Renal cortical epithelial cell (primary cell): ENCODE results near the gene OR4N2. TPM values are rescaled to one million over a fixed set of nuclear protein-coding genes. Genes with fewer than 3 reads are reported as not detected.
"Not testable (repeated sequence)": the region's sequence is repeated elsewhere in the genome, so short reads cannot be mapped to it uniquely, and the experiment has no call there.

ENCODE experiments used
- DNase-seq: peaks from one replicate; pipeline ENCODE4 v3.0.0-alpha.2; 2011; ENCODE audit warnings: low read depth
- total RNA-seq: library from RNA; depleted of rRNA; stranded (reverse); fragments of >200 nt; gene quantifications from 2 replicates; pipeline ENCODE4 v1.2.3, GENCODE V29; 2014

The OR4N2 gene, protein sequence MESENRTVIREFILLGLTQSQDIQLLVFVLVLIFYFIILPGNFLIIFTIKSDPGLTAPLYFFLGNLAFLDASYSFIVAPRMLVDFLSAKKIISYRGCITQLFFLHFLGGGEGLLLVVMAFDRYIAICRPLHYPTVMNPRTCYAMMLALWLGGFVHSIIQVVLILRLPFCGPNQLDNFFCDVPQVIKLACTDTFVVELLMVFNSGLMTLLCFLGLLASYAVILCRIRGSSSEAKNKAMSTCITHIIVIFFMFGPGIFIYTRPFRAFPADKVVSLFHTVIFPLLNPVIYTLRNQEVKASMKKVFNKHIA
- total RNA-seq, result not detected in 2 replicates

DNA sequence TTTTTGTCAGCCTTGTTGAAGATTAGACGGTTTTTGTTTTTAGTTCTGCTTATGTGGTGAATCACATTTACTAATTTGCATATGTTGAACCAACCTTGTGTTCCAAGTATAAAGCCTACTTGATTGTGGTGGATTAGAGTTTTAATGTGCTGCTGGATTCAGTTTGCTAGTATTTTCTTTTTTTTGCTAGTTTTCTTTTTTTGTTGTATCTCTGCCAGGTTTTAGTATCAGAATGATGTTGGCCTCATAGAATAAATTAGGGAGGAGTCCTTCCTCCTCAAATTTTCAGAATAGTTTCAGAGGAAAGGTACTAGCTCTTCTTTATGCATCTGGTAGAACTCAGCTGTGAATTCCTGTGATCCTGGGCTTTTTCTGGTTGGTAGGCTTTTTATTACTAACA, at the start of gene OR4N2:
OR4N2 (plus strand) TSS at position 301 of the 400 bp plus-strand sequence. CDS start 23,679 bp downstream, outside the sequence.
- DNase-seq, result not testable (repeated sequence)

DNA sequence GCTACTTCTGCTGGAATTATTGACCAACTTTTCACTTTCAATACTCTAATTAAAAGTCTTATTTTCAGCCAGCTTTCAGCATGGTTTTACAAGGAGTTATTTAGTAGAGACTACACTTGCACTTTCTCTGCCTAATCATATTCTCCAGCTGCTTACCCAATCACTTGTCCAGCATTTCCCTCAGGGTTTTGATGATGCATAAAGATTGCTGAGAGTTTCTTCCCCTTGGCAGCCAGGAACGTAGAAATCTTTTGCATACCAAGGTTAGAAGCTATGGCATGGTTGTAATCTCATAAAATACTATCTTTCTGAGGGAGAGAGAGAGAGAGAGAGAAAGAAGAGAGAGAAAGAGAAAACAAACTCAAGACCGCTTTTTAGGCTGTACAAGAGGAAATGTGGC, 49.4 kb upstream of the OR4N2 start:
- no peak for DNase-seq

DNA sequence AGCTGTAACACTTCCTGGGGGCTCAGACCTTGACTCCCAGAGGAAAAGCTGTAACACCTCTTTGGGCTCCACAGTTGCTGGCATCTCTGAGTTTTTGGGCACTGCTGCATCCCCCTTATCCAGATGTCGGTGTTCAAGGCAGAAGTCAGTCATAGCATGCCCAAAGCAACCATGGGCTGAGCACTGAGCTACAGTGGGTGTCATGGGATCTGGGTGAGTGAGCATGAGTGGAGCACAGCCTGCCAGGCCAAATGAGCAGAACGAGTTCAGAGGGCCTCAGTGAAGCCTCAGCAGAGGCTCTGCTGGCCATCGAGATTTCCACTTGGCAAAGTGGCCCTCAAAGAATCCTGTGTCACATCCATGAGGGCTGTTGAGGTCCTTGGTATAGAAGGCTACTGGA, 32.1 kb upstream of the OR4N2 start:
- not testable (repeated sequence) for DNase-seq

DNA sequence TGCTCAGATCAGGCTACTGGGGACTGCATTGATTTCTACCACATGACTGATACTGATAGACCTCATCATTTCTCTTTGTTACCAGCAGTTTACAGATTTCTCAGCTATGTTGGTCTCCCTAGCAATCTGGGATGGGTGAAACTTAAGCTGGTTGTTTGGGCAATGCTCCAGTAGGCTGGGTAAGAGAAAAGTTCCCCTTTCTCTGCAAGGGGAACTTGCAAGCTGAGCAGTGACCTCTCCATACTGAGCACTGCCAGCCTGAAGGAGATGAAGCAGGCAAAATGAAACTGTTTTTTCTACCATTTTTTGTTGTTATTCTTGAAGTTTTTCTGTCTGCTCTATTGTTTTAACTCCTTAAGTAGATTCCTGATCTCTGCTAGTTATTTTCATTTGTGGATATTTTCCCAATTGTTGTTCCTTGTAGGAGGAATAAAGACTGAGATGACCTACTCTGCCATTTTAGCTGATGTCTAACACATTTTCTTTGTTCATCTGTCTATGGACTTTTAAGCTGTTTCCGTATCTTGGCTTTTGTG, 31.6 kb upstream of the OR4N2 start:
- no peak for DNase-seq

DNA sequence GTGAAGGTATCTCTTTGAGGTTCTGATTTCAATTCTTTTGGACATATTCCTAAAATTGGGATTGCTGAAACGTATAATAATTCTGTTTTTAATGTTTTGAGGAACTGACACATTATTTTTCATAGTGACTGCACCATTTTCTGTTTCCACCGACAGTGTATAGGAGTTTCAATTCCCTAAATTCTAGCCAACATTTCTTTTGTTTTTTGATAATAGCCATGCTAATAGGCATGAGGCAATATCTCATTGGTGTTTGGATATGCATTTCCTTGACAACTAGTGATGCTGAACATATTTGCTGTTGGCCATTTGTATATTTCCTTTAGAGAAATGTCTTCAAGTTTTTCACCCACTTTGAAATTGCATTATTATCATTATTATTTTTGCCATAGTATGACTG, 31.1 kb upstream of the OR4N2 start:
- not testable (repeated sequence) for DNase-seq

DNA sequence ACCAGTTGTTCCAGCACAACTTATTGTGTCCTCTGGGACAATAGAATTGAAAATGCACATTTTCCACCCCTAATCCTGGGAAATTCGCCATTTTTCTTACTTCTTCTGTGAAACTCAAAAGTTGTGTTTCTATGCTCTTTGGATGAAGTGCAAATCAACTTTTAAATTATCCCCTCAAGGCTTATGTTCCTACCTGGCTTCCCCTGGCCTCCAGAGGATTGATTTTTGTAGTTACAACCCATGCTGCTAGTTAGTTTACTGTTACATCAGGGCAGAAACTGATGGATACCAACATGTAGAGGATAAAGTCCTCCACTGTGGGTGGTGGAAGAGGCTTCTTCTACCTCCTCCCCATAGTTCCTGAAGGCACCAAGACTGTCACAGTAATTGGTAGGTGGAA, 30.4 kb upstream of the OR4N2 start, which contains the start of gene OR4M1:
OR4M1 (plus strand) TSS at position 301 of the 400 bp plus-strand sequence. CDS start 6,819 bp downstream, outside the sequence.
- not testable (repeated sequence) for DNase-seq

DNA sequence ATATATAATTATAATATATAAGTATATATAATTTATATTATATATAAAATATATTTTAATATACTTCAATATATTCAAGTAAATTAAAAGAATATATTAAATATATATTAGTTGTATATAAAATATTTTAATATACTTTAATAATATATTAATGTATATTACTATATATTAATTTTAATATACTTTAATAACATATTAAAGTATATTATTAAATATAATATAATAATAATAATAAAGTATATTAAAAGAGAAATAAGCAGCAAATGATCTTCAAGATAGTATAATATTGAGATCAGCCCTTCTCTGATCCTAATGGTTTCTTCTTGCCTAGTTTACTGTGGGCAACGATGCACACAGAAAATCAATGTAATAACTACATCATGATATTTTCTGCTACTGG, 28.0 kb upstream of the OR4N2 start:
- DNase-seq, result no peak

DNA sequence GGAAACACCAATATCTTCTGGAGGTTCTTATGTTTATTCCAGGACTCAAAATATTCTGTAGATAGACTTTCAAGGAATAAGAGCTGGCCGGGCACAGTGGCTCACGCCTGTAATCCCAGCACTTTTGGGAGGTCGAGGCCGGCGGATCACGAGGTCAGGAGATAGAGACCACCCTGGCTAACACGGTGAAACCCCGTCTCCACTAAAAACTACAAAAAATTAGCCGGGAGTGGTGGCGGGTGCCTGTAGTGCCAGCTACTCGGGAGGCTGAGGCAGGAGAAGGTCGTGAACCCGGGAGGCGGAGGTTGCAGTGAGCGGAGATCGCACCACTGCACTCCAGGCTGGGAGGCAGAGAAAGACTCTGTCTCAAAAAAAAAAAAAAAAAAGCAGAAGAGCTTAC, 17.7 kb upstream of the OR4N2 start:
- not testable (repeated sequence) for DNase-seq

DNA sequence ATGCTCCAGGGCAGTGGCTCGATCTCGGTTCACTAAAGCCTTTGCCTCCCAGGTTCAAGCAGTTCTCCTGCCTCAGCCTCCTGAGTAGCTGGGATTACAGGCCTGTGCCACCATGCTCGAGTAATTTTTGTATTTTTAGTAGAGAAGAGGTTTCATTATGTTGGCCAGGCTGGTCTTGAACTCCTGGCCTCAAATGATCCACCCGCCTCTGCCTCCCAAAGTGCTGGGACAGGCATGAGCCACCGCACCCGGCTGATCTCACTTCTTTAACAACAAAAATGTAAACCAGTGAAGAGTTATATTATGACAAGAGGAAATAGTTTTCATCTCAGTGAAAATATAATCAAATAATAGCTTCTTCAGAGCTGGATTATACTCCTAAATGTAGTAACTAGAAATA, 16.3 kb upstream of the OR4N2 start:
- DNase-seq, result not testable (repeated sequence)

DNA sequence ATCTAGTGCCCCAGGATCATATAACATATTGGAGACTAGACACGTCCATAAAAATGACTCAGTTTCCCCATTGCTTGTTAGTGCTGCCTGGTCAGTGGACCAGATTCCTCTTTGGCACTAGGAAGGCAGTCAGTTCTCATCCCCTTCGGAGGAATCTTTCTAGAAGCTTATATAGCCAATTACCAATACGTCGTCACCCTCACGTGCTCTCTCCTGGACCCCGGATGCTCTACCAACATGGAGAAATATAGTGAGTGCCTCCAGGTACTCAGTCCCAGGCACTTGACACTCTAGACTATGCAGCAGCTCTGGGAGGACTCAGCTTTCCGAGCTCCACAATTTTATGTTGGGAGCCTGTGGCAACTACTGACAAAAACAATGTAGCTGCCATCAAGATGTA, 15.4 kb upstream of the OR4N2 start:
- DNase-seq, result not testable (repeated sequence)

DNA sequence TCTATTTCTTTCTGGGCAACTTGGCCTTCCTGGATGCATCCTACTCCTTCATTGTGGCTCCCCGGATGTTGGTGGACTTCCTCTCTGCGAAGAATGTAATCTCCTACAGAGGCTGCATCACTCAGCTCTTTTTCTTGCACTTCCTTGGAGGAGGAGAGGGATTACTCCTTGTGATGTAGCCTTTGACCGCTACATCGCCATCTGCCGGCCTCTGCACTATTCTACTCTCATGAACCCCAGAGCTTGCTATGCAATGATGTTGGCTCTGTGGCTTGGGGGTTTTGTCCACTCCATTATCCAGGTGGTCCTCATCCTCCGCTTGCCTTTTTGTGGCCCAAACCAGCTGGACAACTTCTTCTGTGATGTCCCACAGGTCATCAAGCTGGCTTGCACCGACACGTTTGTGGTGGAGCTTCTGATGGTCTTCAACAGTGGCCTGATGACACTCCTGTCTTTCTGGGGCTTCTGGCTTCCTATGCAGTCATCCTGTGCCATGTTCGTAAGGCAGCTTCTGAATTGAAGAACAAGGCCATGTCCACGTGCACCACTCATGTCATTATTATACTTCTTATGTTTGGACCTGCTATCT, 7.0 kb upstream of the OR4N2 start:
- DNase-seq, result not testable (repeated sequence)

DNA sequence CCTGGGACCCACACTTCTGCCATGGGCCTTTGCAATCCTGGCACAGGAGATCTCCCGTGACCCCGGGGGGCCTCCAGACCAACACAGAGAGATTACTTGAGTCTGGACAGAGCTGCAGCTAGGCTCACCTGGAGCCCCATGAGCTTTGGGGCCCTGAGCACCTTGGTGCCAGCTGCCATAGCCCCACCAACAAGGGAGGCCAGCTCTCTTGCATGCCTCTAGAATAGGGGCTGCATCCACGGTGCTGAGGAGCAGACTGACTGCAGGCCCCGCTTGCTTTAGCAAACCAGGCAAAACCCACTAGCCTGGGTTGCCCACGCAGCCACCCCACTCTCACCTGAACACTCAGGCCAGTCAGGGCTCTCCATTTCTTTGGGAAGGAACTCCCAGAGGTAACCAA, 3.7 kb upstream of the OR4N2 start:
- no peak for DNase-seq

DNA sequence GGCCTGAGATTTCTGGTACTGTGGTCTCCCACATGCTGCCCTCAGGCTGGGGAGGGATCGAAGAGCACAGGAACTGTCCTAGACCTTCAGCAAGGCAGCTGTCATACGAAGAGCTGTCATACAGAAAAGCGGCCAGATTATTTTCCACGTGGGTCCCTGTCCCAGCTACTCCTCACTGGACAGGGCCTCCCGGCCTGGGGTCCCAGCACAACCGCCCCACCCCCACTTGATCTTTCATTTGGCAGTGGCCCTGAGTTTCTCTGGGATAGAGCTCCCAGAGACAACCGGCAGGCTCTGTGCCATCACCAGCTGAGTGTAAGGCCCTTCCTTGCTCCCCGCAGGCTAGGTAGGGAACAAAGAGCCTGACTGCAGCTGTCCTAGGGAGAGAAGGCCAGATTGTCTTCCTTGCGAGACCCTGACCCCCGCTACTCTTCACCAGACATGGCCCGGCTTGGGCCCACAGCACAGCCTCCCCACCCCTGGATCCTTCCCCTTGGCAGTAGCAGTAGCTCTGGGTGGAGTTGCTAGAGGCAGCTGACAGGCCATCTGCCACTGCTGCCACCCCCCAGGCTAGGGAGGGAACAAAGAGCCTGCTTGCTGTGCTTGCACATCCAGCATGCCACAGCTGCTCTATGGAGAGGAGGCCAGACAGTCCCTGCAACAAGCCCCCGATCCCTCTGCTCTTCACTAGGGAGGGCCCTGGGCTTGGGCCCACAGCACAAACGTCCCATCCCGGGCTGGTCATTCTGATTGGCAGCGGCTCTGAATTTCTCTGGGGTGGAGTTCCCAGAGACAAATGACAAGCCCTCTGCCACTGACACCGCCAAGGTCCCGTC, 3.1 kb upstream of the OR4N2 start:
- DNase-seq, result no peak

DNA sequence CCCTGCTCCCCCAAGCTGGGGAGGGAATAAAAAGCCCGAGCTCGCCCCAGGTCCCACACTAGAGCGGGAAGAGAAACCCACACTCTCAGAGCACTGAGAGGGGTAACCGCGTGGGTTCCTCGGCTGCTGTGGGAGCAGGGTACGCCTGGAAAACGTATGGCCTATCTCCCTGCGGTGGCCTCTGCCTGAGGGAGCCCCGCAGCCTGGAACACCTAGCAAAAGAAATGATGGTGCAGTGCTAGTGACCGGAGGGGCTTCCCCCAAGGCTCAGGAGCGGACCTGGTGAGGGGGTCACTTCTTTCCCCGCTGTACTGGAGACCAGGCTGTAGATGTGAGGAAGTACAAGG, 2.5 kb upstream of the OR4N2 start:
- DNase-seq, result no peak

DNA sequence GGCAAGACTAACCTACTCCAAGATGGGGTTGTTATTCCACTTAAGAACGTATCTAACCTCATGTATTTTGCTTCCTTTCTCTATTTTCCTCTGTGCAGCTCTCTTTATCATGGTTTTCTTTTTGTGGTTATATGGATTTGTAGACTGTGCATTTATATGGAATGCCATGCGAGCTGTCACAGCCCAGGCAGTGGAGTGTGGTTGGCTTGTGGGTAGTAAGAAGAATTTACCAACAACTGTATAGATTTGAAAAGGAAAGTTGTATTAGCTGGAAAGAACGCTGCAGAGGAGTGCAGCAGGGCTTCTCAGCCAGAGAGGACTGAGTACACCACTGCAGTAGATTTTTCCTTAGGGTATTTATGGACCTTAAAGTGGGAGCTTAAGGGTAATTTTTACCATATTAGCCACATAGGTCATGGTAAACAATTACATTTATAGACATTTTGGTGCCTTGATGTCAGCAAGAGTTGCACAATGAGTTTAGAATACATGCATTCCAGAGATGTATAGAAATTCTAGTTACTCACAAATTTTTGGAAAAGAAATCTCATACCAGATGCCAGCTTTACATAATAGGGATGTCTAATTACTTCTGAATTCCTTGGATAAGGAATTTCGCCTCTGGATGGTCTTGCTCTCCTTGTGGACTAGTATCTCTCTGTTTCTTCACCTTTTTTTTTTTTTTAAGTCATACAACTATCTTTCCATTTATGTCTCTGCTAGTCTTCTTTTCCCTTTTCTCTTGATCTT, 9.8 kb downstream of the OR4N2 start:
- DNase-seq, result not testable (repeated sequence)

DNA sequence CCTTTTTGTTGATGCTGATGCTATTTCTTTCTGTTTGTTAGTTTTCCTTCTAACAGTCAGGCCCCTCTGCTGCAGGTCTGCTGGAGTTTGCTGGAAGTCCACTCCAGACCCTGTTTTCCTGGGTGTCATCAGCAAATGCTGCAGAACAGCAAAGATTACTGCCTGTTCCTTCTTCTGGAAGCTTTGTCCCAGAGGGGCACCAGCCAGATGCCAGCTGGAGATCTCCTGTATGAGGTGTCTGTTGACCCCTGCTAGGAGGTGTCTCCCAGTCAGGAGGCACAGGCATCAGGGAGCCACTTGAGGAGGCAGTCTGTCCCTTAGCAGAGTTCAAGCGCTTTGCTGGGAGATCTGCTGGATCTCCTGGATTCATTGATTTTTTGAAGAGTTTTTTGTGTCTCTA, 16.3 kb downstream of the OR4N2 start:
- DNase-seq, result not testable (repeated sequence)

DNA sequence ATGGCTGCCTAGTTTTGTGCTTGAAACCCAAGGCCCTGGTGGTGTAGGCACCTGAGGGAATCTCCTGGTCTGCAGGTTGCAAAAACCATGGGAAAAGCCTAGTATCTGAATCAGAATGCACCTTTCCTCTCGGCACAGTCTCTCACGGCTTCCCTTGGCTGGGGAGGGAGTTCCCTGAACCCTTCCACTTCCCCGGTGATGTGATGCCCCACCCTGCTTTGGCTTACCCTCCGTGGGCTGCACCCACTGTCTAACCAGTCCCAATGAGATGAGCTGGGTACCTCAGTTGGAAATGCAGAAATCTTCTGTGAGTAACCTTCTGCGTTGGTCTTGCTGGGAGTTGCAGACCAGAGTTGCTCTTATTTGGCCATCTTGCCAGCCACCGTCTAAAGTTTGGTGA, 17.4 kb downstream of the OR4N2 start:
- DNase-seq, result not testable (repeated sequence)

DNA sequence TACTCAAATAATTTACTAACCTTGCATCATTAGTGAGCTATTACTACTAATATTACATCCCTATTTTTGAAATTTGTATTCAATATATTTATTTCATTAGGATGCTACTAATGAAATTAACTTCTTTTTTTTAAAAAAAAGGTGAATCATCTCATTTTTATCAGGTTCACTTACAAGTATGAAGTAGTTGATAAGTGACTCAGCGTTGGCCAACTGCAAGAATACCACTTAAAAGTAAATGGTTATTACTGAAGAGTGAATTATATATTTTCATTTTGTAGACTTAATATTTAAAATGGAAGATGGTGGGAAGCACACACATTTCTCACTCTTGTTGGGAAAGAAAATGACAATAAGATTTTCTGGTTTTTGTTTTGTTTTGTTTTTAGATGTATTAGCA, 19.6 kb downstream of the OR4N2 start:
- no peak for DNase-seq

DNA sequence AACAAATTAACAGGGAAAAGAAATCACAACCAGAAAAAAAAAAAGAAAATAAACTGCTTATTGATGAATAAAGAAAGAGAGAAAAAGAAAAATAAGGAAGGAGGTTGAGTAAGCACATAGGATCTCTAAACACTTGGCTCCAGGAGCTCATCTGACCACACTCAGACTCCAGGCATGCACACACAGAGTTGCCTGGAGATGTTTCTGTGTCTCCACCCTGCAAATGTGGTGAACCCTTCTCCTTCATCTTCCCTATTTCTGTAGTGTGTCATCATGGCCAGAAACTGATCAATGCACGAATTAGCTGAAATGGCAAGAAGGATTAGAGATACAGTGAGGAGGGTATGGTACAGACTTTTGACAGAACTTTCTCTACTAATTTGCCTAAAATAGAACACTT, 20.2 kb downstream of the OR4N2 start:
- no peak for DNase-seq

DNA sequence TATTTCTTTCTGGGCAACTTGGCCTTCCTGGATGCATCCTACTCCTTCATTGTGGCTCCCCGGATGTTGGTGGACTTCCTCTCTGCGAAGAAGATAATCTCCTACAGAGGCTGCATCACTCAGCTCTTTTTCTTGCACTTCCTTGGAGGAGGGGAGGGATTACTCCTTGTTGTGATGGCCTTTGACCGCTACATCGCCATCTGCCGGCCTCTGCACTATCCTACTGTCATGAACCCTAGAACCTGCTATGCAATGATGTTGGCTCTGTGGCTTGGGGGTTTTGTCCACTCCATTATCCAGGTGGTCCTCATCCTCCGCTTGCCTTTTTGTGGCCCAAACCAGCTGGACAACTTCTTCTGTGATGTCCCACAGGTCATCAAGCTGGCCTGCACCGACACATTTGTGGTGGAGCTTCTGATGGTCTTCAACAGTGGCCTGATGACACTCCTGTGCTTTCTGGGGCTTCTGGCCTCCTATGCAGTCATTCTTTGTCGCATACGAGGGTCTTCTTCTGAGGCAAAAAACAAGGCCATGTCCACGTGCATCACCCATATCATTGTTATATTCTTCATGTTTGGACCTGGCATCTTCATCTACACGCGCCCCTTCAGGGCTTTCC, 24.2 kb downstream of the OR4N2 start:
- DNase-seq, result not testable (repeated sequence)

DNA sequence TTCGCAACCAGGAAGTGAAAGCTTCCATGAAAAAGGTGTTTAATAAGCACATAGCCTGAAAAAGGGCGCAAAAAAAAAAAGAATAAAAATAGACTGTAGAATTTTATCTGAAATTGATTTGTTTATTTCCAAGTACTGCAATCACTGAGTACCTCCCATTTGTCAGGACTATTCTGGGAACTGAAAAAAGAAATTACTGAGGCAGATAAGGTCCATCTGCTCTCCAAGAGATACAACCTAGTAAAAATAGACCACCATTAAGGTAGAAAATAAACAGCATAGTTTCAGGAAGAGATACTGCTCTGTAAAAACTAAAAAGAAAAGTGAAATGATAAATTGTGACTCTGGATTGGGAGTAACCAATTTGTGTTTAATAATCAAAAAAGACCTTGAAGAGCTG, 24.7 kb downstream of the OR4N2 start:
- no peak for DNase-seq
